ENCODE measurements around the gene HMG20A. TPM values are rescaled to one million over a fixed set of nuclear protein-coding genes. Genes with fewer than 3 reads are reported as not detected.

HMG20A gene
- total RNA-seq, 2 donors from 2014 or later = 49.8 to 58.2 TPM

- Mint-ChIP-seq H3K36me3 (ENCODE audit: low read depth) (peaks cover 7% of the 10 kb centered on the region), H3K27ac (no peak overlapping the region), H3K4me1 (no peaks in the 10 kb centered on the region), H3K9me3 (no peaks in the 10 kb centered on the region), H3K4me3 (no peak overlapping the region), H3K27me3 (ENCODE audit: insufficient read depth) (no peaks in the 10 kb centered on the region)
- Histone ChIP-seq H3K9ac (ENCODE audit: extremely low read depth, low read length, poor library complexity, severe bottlenecking) (no peak overlapping the region), H3K36me3 (ENCODE audit: control insufficient read depth, insufficient read depth, low read length) (no peaks in the 10 kb centered on the region), H3K27me3 (ENCODE audit: control insufficient read depth, insufficient read depth, low read length, poor library complexity, severe bottlenecking) (no peaks in the 10 kb centered on the region), H3K4me1 (ENCODE audit: control insufficient read depth, insufficient read depth, low read length) (no peaks in the 10 kb centered on the region), H3K9me3 (ENCODE audit: control insufficient read depth, low read length) (no peaks in the 10 kb centered on the region), H3K4me3 (ENCODE audit: low read length) (no peak overlapping the region), H3K27ac (ENCODE audit: low read depth, low read length) (no peak overlapping the region)
- 91 to 100% methylated on average over 2 of the region's 2 CpGs for WGBS, 2 experiments (ENCODE audit: insufficient coverage in 1 of 2, insufficient read length in 1 of 2)
- no peak for TF ChIP-seq CTCF (conservative IDR thresholded peaks at IDR 0.05)
- no peak for DNase-seq
These were observed 16.1 kb downstream of the HMG20A start for GRCh38 chr15:77436822-77437221.

- Histone ChIP-seq H3K27ac (ENCODE audit: low read depth, low read length) (no peak overlapping the region), H3K4me1 (ENCODE audit: control insufficient read depth, insufficient read depth, low read length) (no peaks in the 10 kb centered on the region), H3K27me3 (ENCODE audit: control insufficient read depth, insufficient read depth, low read length, poor library complexity, severe bottlenecking) (no peaks in the 10 kb centered on the region), H3K4me3 (ENCODE audit: low read length) (no peak overlapping the region), H3K36me3 (ENCODE audit: control insufficient read depth, insufficient read depth, low read length) (no peaks in the 10 kb centered on the region), H3K9me3 (ENCODE audit: control insufficient read depth, low read length) (no peaks in the 10 kb centered on the region), H3K9ac (ENCODE audit: extremely low read depth, low read length, poor library complexity, severe bottlenecking) (no peak overlapping the region)
- Mint-ChIP-seq H3K4me1 (no peaks in the 10 kb centered on the region), H3K36me3 (ENCODE audit: low read depth) (peaks cover 7% of the 10 kb centered on the region), H3K9me3 (no peaks in the 10 kb centered on the region), H3K27me3 (ENCODE audit: insufficient read depth) (no peaks in the 10 kb centered on the region), H3K4me3 (no peak overlapping the region), H3K27ac (no peak overlapping the region)
- WGBS, 2 experiments (ENCODE audit: insufficient coverage in 1 of 2, insufficient read length in 1 of 2) = 90 to 94% methylated on average over 2 to 4 of the region's 4 CpGs
- no peak for TF ChIP-seq CTCF (conservative IDR thresholded peaks at IDR 0.05)
- no peak for DNase-seq
These were observed 16.6 kb downstream of the HMG20A start for GRCh38 chr15:77437264-77437663.

- no peak for TF ChIP-seq CTCF (conservative IDR thresholded peaks at IDR 0.05)
- Histone ChIP-seq H3K36me3 (ENCODE audit: control insufficient read depth, insufficient read depth, low read length) (no peaks in the 10 kb centered on the region), H3K4me1 (ENCODE audit: control insufficient read depth, insufficient read depth, low read length) (no peaks in the 10 kb centered on the region), H3K27ac (ENCODE audit: low read depth, low read length) (no peak overlapping the region), H3K27me3 (ENCODE audit: control insufficient read depth, insufficient read depth, low read length, poor library complexity, severe bottlenecking) (no peaks in the 10 kb centered on the region), H3K9me3 (ENCODE audit: control insufficient read depth, low read length) (no peaks in the 10 kb centered on the region), H3K4me3 (ENCODE audit: low read length) (no peak overlapping the region), H3K9ac (ENCODE audit: extremely low read depth, low read length, poor library complexity, severe bottlenecking) (no peak overlapping the region)
- peaks cover 7% of the 10 kb centered on the region for H3K36me3 Mint-ChIP-seq (ENCODE audit: low read depth)
- H3K27ac Mint-ChIP-seq = no peak overlapping the region
- no peak overlapping the region for H3K4me3 Mint-ChIP-seq
- DNase-seq = no peak
- H3K27me3 Mint-ChIP-seq (ENCODE audit: insufficient read depth) = no peaks in the 10 kb centered on the region
- no peaks in the 10 kb centered on the region for H3K9me3 Mint-ChIP-seq
- 92% methylated on average over 3 of the region's 3 CpGs; no CpG with 5 or more reads in 1 of the 2 experiments for WGBS, 2 experiments (ENCODE audit: insufficient coverage in 1 of 2, insufficient read length in 1 of 2)
- no peaks in the 10 kb centered on the region for H3K4me1 Mint-ChIP-seq
These were observed 19.8 kb downstream of the HMG20A start for GRCh38 chr15:77440378-77440999.
